ENCODE data around the gene MPC1L. TPM values are rescaled to one million over a fixed set of nuclear protein-coding genes. Genes with fewer than 3 reads are reported as not detected.

Gene MPC1L
- total and polyA plus RNA-seq, 5 donors from 2014 or later, result 0.42 TPM; not detected in 4

DNA sequence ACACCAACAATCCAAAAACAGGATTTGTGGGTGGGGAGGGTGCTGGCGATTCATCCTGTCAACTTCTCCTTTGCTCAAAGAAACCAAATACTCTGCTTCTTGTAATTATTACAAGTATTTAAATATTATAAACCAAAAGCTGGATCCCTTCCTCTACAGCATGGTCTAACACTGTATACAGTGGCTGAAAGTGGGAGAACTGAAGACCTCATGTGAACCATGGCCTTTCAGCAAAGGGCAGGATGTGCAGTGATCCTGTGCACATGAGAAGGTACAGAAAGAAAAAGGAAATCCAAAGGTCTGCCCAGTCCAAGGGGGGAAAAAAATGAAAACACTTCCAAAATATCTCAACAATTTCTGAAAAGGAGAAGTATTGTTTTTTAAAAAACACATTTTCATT lies 29.4 kb downstream of the MPC1L start:
- Mint-ChIP-seq H3K36me3 (peaks cover 21% of the 10 kb centered on the region), H3K27me3 (no peaks in the 10 kb centered on the region), H3K9me3 (no peaks in the 10 kb centered on the region), H3K4me1 (peaks cover 2 to 7% (median 6%) of the 10 kb centered on the region in 4 donors), H3K27ac (peak overlapping the region in 1 of 3 donors; percentile 83), H3K4me3 (no peak overlapping the region)
- no peak overlapping the region for H3K4me3 ChIP-seq (ENCODE audit: low read depth, low read length)
- peaks cover 27% of the 10 kb centered on the region for H3K36me3 ChIP-seq (ENCODE audit: control insufficient read depth, insufficient read depth, low read length)
- no peaks in the 10 kb centered on the region for H3K27me3 ChIP-seq (ENCODE audit: control insufficient read depth, insufficient read depth, low read length)
- no peaks in the 10 kb centered on the region for H3K9me3 ChIP-seq (ENCODE audit: control insufficient read depth in 2 of 2, low read length in 2 of 2)
- peaks cover 5% of the 10 kb centered on the region for H3K4me1 ChIP-seq (ENCODE audit: control insufficient read depth, insufficient read depth, low read length, poor library complexity, severe bottlenecking)
- ATAC-seq (ENCODE audit: low read depth in 2 of 2), result no peak
- H3K27ac ChIP-seq (ENCODE audit: insufficient read depth, low read length, poor library complexity, severe bottlenecking), result peak overlapping the region; percentile 33
- no peak for DNase-seq

- peaks cover 21% of the 10 kb centered on the region for H3K36me3 Mint-ChIP-seq
- no peak overlapping the region for H3K27ac Mint-ChIP-seq
- H3K27me3 Mint-ChIP-seq, result no peaks in the 10 kb centered on the region
- peaks cover 2 to 7% (median 4%) of the 10 kb centered on the region in 4 donors for H3K4me1 Mint-ChIP-seq
- no peaks in the 10 kb centered on the region for H3K9me3 ChIP-seq (ENCODE audit: control insufficient read depth in 2 of 2, low read length in 2 of 2)
- DNase-seq (no peak), ATAC-seq (ENCODE audit: low read depth in 2 of 2) (no peak)
- H3K4me1 ChIP-seq (ENCODE audit: control insufficient read depth, insufficient read depth, low read length, poor library complexity, severe bottlenecking), result no peaks in the 10 kb centered on the region
- no peak overlapping the region for H3K4me3 ChIP-seq (ENCODE audit: low read depth, low read length)
- peaks cover 27% of the 10 kb centered on the region for H3K36me3 ChIP-seq (ENCODE audit: control insufficient read depth, insufficient read depth, low read length)
- H3K27me3 ChIP-seq (ENCODE audit: control insufficient read depth, insufficient read depth, low read length), result no peaks in the 10 kb centered on the region
- no peak overlapping the region for H3K27ac ChIP-seq (ENCODE audit: insufficient read depth, low read length, poor library complexity, severe bottlenecking)
- H3K4me3 Mint-ChIP-seq, result no peak overlapping the region
- no peaks in the 10 kb centered on the region for H3K9me3 Mint-ChIP-seq
Measured at GRCh38 chrX:40653535-40653934, 30.3 kb downstream of the MPC1L start.

DNA sequence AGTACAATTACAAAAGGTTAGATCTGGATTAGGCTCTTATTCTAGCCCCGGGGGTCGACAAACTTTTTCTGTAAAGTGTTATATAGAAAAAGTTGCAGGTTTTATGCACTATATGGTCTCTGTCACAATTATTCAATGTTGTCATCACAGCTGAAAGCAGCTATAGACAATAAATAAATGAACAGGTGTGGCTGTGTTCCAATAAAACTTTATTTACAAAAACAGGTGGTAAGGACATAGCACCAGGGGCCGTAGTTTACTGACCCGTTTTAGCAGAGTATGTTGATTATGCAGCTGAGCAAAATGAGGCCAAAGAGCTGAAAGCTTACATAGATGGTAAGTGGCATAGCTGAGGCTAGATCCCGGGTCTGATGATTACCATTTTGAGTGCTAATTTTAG lies 37.2 kb downstream of the MPC1L start:
- H3K27ac Mint-ChIP-seq, result no peak overlapping the region
- H3K9me3 Mint-ChIP-seq, result no peaks in the 10 kb centered on the region
- no peak overlapping the region for H3K27ac ChIP-seq (ENCODE audit: insufficient read depth, low read length, poor library complexity, severe bottlenecking)
- peaks cover 41% of the 10 kb centered on the region for H3K36me3 ChIP-seq (ENCODE audit: control insufficient read depth, insufficient read depth, low read length)
- H3K36me3 Mint-ChIP-seq, result peaks cover 41% of the 10 kb centered on the region
- H3K27me3 Mint-ChIP-seq, result no peaks in the 10 kb centered on the region
- no peak overlapping the region for H3K4me3 ChIP-seq (ENCODE audit: low read depth, low read length)
- DNase-seq, result no peak
- no peak for ATAC-seq (ENCODE audit: low read depth in 2 of 2)
- H3K4me1 Mint-ChIP-seq, result peaks cover 0 to 7% (median 0%) of the 10 kb centered on the region in 4 donors
- H3K27me3 ChIP-seq (ENCODE audit: control insufficient read depth, insufficient read depth, low read length), result no peaks in the 10 kb centered on the region
- H3K9me3 ChIP-seq (ENCODE audit: control insufficient read depth in 2 of 2, low read length in 2 of 2), result no peaks in the 10 kb centered on the region
- no peak overlapping the region for H3K4me3 Mint-ChIP-seq
- no peaks in the 10 kb centered on the region for H3K4me1 ChIP-seq (ENCODE audit: control insufficient read depth, insufficient read depth, low read length, poor library complexity, severe bottlenecking)

DNA sequence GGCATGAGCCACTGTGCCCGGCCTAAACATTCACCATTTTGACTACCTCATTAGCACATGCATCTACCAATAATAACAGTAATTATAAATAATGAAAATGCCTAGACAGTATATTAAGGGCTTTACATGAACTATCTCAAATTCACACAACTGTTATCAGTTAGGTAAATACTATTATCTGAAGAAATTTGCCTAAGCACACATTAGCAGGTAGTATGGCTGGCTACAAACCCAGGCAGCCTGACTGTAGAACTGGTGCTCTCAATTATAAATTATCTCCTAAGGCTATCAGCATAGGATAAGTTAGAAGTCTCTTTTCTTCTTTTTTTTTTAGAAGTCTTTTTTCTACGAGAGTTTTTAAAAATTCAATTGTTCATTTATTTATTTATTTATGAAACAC lies 38.3 kb downstream of the MPC1L start:
- ATAC-seq (ENCODE audit: low read depth in 2 of 2) (no peak), DNase-seq (no peak)
- H3K4me3 ChIP-seq (ENCODE audit: low read depth, low read length), result no peak overlapping the region
- H3K27me3 ChIP-seq (ENCODE audit: control insufficient read depth, insufficient read depth, low read length), result no peaks in the 10 kb centered on the region
- Mint-ChIP-seq H3K4me3 (no peak overlapping the region), H3K4me1 (peaks cover 0 to 7% (median 0%) of the 10 kb centered on the region in 4 donors), H3K9me3 (no peaks in the 10 kb centered on the region), H3K27ac (no peak overlapping the region), H3K27me3 (no peaks in the 10 kb centered on the region), H3K36me3 (peaks cover 43% of the 10 kb centered on the region)
- H3K9me3 ChIP-seq (ENCODE audit: control insufficient read depth in 2 of 2, low read length in 2 of 2), result no peaks in the 10 kb centered on the region
- H3K27ac ChIP-seq (ENCODE audit: insufficient read depth, low read length, poor library complexity, severe bottlenecking), result no peak overlapping the region
- H3K36me3 ChIP-seq (ENCODE audit: control insufficient read depth, insufficient read depth, low read length), result peaks cover 46% of the 10 kb centered on the region
- H3K4me1 ChIP-seq (ENCODE audit: control insufficient read depth, insufficient read depth, low read length, poor library complexity, severe bottlenecking), result no peaks in the 10 kb centered on the region

- H3K9me3 ChIP-seq (ENCODE audit: control insufficient read depth in 2 of 2, low read length in 2 of 2), result no peaks in the 10 kb centered on the region
- no peak overlapping the region for H3K4me3 ChIP-seq (ENCODE audit: low read depth, low read length)
- no peak for DNase-seq
- Mint-ChIP-seq H3K4me1 (peaks cover 0 to 7% (median 0%) of the 10 kb centered on the region in 4 donors), H3K27ac (peak overlapping the region in 2 of 3 donors; percentile 17 to 82), H3K27me3 (no peaks in the 10 kb centered on the region), H3K36me3 (peaks cover 57% of the 10 kb centered on the region), H3K4me3 (no peak overlapping the region), H3K9me3 (no peaks in the 10 kb centered on the region)
- no peaks in the 10 kb centered on the region for H3K4me1 ChIP-seq (ENCODE audit: control insufficient read depth, insufficient read depth, low read length, poor library complexity, severe bottlenecking)
- peaks cover 54% of the 10 kb centered on the region for H3K36me3 ChIP-seq (ENCODE audit: control insufficient read depth, insufficient read depth, low read length)
- no peak for ATAC-seq (ENCODE audit: low read depth in 2 of 2)
- H3K27ac ChIP-seq (ENCODE audit: insufficient read depth, low read length, poor library complexity, severe bottlenecking), result no peak overlapping the region
- H3K27me3 ChIP-seq (ENCODE audit: control insufficient read depth, insufficient read depth, low read length), result no peaks in the 10 kb centered on the region
Measured at GRCh38 chrX:40663078-40663740, 40.0 kb downstream of the MPC1L start.

DNA sequence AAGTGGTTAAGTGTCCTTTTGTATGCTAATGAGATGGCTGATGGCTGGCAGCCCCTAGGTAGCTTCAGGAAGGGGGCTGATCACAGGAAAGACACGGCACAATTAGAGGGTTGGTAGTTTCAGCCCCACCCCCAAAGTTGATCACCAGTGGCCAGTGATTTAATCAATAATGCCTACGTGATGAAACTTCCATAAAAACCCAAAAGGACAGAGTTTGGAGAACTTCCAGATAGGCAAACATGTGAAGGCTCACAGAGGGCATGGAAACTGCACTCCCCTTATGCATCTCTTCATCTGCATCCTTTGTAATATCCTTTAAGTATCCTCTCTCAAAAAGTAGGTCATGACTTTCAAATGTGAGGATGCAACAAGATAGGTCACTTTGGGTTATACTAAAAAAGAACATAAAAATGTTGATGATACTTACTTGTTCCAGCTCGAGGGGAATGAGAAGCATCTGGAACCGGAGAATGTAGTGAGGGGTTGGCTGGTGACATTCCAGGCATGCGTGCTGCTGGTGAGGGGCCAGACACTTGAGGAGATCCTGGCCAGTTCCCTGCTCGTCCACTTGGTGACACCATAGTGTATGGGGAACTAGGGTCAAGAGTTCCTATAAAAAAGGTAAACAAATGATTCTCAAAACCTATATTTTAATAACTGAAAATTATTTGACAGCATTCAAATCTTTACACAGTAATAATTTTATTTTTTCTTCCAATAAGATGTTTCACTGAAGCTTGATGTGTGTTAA lies 40.8 kb downstream of the MPC1L start:
- peaks cover 64% of the 10 kb centered on the region for H3K36me3 Mint-ChIP-seq
- no peak overlapping the region for H3K4me3 Mint-ChIP-seq
- no peaks in the 10 kb centered on the region for H3K4me1 ChIP-seq (ENCODE audit: control insufficient read depth, insufficient read depth, low read length, poor library complexity, severe bottlenecking)
- ATAC-seq (ENCODE audit: low read depth in 2 of 2), result no peak
- no peaks in the 10 kb centered on the region for H3K27me3 ChIP-seq (ENCODE audit: control insufficient read depth, insufficient read depth, low read length)
- no peaks in the 10 kb centered on the region for H3K27me3 Mint-ChIP-seq
- H3K9me3 Mint-ChIP-seq, result no peaks in the 10 kb centered on the region
- no peak overlapping the region for H3K4me3 ChIP-seq (ENCODE audit: low read depth, low read length)
- DNase-seq, result no peak
- no peak overlapping the region for H3K27ac ChIP-seq (ENCODE audit: insufficient read depth, low read length, poor library complexity, severe bottlenecking)
- H3K27ac Mint-ChIP-seq, result no peak overlapping the region
- peaks cover 0 to 7% (median 0%) of the 10 kb centered on the region in 4 donors for H3K4me1 Mint-ChIP-seq
- no peaks in the 10 kb centered on the region for H3K9me3 ChIP-seq (ENCODE audit: control insufficient read depth in 2 of 2, low read length in 2 of 2)
- peaks cover 60% of the 10 kb centered on the region for H3K36me3 ChIP-seq (ENCODE audit: control insufficient read depth, insufficient read depth, low read length)

DNA sequence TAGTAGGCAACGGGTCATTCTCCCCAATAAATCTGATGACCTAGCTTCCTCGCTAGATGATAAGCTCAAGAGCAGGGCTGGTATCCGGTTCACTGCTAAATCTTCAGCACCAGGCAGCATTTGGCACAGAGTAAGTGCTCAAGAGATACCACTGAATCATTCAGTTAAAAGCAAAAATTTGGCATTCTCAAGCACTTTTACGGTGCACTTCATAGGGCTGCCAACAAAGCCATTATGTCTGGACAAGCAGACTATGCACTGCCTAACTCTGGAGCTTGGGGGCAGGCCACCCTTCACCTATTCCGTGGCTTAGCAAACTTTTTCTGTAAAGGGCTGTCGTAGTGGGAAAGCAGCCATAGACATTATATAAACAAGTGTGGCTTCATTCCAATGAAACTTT lies 47.9 kb downstream of the MPC1L start:
- peaks cover 73% of the 10 kb centered on the region for H3K36me3 ChIP-seq (ENCODE audit: control insufficient read depth, insufficient read depth, low read length)
- no peak for ATAC-seq (ENCODE audit: low read depth in 2 of 2)

More for the DNA sequence above, 47.9 kb downstream of the MPC1L start:
- Mint-ChIP-seq H3K36me3 (peaks cover 61% of the 10 kb centered on the region), H3K27me3 (no peaks in the 10 kb centered on the region), H3K9me3 (no peaks in the 10 kb centered on the region), H3K4me3 (no peak overlapping the region), H3K27ac (peak overlapping the region in 1 of 3 donors; percentile 4), H3K4me1 (no peaks in the 10 kb centered on the region)
- no peak overlapping the region for H3K4me3 ChIP-seq (ENCODE audit: low read depth, low read length)
- H3K27ac ChIP-seq (ENCODE audit: insufficient read depth, low read length, poor library complexity, severe bottlenecking), result no peak overlapping the region
- no peaks in the 10 kb centered on the region for H3K27me3 ChIP-seq (ENCODE audit: control insufficient read depth, insufficient read depth, low read length)
- no peaks in the 10 kb centered on the region for H3K4me1 ChIP-seq (ENCODE audit: control insufficient read depth, insufficient read depth, low read length, poor library complexity, severe bottlenecking)
- no peaks in the 10 kb centered on the region for H3K9me3 ChIP-seq (ENCODE audit: control insufficient read depth in 2 of 2, low read length in 2 of 2)
- no peak for DNase-seq

All from CD4-positive, CD25-positive, alpha-beta regulatory T cell (primary cell).